Measurements from ENCODE around the gene LRRC58. TPM values are rescaled to one million over a fixed set of nuclear protein-coding genes. Genes with fewer than 3 reads are reported as not detected.

The LRRC58 gene
- total RNA-seq, 2 experiments from 2014 or later: 25.7 to 28.2 TPM

DNA sequence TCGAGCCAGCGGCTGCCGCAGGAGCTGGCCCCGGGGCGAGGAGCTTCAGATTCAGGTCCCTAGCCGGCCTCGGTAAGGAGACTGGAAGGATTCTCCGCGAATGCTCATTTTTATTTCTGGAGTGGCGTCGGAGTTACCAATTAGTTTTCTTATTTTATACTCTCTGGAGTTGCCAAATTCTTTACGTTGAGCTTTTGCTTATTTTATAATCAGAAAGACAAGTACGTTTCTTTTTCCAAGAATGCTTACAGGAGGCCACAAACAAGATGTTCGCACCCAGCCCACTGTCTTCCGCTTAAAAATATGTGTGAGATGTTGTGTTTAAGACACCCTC is 63.7 kb downstream of the LRRC58 start:
- H3K27ac Mint-ChIP-seq: no peak overlapping the region
- H3K4me3 Mint-ChIP-seq: no peak overlapping the region
- no peak for DNase-seq
- peaks cover 55% of the 10 kb centered on the region for H3K27me3 Mint-ChIP-seq
- H3K9me3 Mint-ChIP-seq: peaks cover 3% of the 10 kb centered on the region
- ChIA-PET POLR2A (no interaction called here), CTCF (no interaction called here)
- H3K4me1 Mint-ChIP-seq: no peaks in the 10 kb centered on the region
- no peaks in the 10 kb centered on the region for H3K36me3 Mint-ChIP-seq (ENCODE audit: low read depth)

DNA sequence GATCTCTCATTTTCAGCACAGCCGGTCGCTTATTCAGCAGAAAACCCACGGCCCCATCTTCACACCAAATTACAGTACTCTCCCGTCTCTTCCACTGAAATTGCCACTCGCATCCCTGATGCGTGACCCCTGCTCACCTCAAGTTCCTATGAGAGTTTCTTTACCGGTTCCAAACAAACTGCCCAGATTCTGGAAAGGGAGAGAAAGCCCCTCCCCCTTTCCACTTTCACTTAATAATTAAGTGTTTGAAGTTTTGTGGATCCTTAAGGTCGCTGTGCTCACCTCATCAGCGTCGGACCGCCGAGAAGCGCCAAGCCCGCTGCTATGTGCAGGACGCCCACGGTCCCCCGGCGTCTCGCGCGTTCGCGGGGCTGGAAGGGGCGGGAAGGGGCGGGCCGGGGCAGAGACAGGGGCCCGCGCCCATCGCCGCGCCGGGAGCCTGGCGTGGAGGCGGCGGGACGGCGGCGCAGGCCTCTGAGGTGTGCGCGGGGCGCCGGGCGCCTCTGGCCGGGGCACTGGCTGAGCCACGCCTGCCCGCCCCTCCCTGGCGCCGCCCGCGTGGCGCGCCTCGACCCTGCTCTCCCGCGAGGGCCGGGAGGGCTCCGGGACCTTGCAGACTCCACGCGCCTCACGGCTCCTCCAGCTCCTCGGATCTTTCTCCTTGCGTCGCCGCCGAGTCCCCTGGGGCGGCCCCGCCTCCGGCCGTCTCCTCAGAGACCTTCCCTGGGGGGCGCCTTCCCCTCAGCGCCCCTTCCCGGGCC is 64.2 kb downstream of the LRRC58 start, which contains the start of gene GPR156:
TSS of gene GPR156 (minus strand) at position 476 of the 761 bp plus-strand sequence. CDS start 41,124 bp downstream, outside the sequence.
- Mint-ChIP-seq H3K27me3 (peaks cover 56% of the 10 kb centered on the region), H3K9me3 (no peaks in the 10 kb centered on the region), H3K4me1 (no peaks in the 10 kb centered on the region), H3K36me3 (ENCODE audit: low read depth) (no peaks in the 10 kb centered on the region), H3K4me3 (no peak within 1 kb of the TSS), H3K27ac (no peak within 1 kb of the TSS)
- no peak for DNase-seq
- POLR2A ChIA-PET: no interaction called here
- CTCF ChIA-PET: no interaction called here

DNA sequence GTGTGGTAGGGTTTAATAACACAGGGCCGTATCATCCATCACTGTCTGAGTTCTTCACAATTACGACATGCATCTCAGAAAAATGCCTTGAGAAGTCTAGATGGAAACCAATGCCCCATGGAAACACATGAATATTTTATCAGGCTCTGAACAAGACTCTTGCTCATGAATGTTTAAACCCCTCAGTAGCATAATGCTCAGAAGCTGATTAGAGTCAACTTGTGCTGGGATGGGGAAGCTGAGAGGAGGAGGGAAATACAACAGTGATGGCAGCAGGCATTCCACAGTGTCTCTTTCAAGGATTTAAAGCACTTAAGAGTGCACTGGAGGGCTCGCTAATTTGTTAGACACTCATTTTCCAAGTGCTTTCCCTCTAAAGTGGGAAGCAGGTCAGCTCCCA is 67.9 kb downstream of the LRRC58 start:
- H3K27ac Mint-ChIP-seq: no peak overlapping the region
- peaks cover 58% of the 10 kb centered on the region for H3K27me3 Mint-ChIP-seq
- no peak overlapping the region for H3K4me3 Mint-ChIP-seq
- H3K36me3 Mint-ChIP-seq (ENCODE audit: low read depth): no peaks in the 10 kb centered on the region
- no peaks in the 10 kb centered on the region for H3K4me1 Mint-ChIP-seq
- ChIA-PET CTCF (no interaction called here), POLR2A (no interaction called here)
- no peak for DNase-seq
- H3K9me3 Mint-ChIP-seq: no peaks in the 10 kb centered on the region

DNA sequence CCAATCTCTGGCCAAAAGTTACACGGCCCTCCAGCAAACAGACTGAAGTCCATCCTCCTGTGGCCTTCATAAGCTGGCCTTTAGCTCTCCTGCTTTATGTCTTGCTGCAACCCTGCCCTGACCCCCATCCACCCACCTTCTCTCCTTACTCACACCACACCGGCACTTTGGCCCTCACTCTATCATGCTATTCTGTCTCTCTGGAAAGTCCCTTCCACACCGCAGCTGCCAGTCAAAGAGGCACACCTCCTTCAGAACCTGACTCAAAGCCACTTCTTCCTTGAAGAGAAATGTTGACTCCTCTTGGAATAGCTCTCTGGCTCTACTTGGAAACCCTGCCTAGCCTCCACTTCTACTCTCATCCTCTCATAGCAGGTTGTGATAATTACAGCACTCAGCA is 68.6 kb downstream of the LRRC58 start:
- Mint-ChIP-seq H3K27me3 (peaks cover 57% of the 10 kb centered on the region), H3K36me3 (ENCODE audit: low read depth) (no peaks in the 10 kb centered on the region), H3K4me1 (no peaks in the 10 kb centered on the region), H3K4me3 (no peak overlapping the region), H3K9me3 (no peaks in the 10 kb centered on the region), H3K27ac (no peak overlapping the region)
- POLR2A ChIA-PET: no interaction called here
- DNase-seq: no peak
- CTCF ChIA-PET: no interaction called here

DNA sequence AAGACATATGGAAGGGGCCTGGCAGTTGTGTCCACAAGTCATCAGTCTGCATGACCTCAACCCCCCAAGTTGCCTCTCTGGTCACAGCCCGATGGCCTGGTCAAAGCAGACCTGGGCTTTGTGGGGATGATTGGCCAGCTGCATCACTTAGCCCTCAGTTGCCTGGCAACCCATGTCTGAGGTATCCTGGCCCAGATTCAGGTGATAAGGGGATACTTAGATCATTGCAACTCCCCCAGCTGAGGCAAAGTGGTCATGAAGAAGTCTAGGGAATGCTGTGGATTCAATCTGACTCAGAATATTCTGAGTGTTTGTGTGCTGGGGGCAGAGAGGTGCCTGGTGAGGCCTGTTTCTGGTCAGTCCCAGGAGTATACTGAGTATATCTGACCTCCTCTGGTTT is 69.1 kb downstream of the LRRC58 start:
- no peak overlapping the region for H3K27ac Mint-ChIP-seq
- H3K9me3 Mint-ChIP-seq: no peaks in the 10 kb centered on the region
- H3K4me3 Mint-ChIP-seq: no peak overlapping the region
- no peaks in the 10 kb centered on the region for H3K36me3 Mint-ChIP-seq (ENCODE audit: low read depth)
- POLR2A ChIA-PET: no interaction called here
- no peak for DNase-seq
- CTCF ChIA-PET: no interaction called here
- H3K27me3 Mint-ChIP-seq: peaks cover 55% of the 10 kb centered on the region
- H3K4me1 Mint-ChIP-seq: no peaks in the 10 kb centered on the region

DNA sequence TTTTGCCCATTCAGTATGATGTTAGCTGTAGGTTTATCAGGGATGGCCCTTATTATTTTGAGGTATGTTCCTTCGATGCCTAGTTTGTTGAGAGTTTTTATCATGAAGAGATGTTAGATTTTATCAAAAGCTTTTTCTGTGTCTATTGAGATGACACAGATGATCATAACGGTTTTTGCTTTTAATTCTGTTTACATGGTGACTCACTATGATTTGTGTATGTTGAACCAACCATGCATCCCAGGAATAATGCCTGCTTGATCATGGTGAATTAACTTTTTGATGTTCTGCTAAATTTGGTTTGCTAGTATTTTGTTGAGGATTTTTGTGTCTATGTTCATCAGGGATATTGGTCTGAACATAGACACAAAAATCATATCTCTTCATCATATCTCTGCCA is 72.4 kb downstream of the LRRC58 start:
- Mint-ChIP-seq H3K27me3 (peaks cover 36% of the 10 kb centered on the region), H3K9me3 (no peaks in the 10 kb centered on the region), H3K4me1 (no peaks in the 10 kb centered on the region), H3K27ac (no peak overlapping the region), H3K4me3 (no peak overlapping the region), H3K36me3 (ENCODE audit: low read depth) (no peaks in the 10 kb centered on the region)
- ChIA-PET POLR2A (no interaction called here), CTCF (no interaction called here)
- no peak for DNase-seq

DNA sequence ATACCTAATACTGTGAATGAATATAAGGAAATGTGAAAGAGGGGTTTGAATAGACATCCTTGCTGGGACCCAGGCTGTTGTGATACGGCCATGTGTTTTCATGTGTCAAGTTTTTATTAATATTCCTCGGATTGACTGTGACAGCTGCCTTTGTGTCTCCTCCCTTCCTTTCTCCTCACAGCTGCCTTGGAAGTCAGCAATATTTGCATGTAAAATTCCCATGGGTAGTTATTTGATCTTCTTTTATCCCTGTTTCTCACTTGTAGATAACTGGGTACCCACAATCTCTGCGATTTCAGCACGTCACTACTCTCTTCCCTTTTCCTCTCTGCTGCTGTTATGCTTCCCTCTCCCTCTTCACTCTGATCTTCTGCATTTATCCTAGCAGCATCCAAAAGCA is 73.5 kb downstream of the LRRC58 start:
- Mint-ChIP-seq H3K4me3 (no peak overlapping the region), H3K36me3 (ENCODE audit: low read depth) (no peaks in the 10 kb centered on the region), H3K4me1 (no peaks in the 10 kb centered on the region), H3K27ac (no peak overlapping the region), H3K27me3 (peaks cover 30% of the 10 kb centered on the region), H3K9me3 (no peaks in the 10 kb centered on the region)
- POLR2A ChIA-PET: no interaction called here
- no peak for DNase-seq
- CTCF ChIA-PET: no interaction called here

DNA sequence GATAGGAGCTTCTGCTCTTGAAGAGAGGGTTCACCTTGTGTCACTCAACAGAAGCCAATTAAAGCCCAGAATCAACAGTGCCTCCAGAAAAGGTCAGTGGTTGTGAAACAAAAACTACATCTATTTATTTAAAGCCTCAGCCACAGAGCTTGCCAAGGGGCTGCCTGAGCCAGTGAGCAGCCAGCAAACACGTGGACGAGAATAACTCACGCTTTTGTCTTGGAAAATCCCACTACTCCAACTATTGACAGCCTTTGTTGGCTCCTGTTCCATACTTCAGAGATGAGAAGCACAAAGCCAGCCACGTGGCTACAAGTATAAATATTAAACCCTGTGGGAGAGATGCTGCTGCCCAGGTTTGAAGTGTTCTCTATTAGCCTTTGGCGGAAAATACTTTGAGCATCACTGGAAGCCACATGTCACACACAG is 74.4 kb downstream of the LRRC58 start:
- ChIA-PET CTCF (no interaction called here), POLR2A (no interaction called here)
- peaks cover 30% of the 10 kb centered on the region for H3K27me3 Mint-ChIP-seq
- no peak overlapping the region for H3K27ac Mint-ChIP-seq
- H3K4me1 Mint-ChIP-seq: no peaks in the 10 kb centered on the region
- H3K9me3 Mint-ChIP-seq: no peaks in the 10 kb centered on the region
- no peaks in the 10 kb centered on the region for H3K36me3 Mint-ChIP-seq (ENCODE audit: low read depth)
- no peak for DNase-seq
- no peak overlapping the region for H3K4me3 Mint-ChIP-seq

Other genes starting within 250 kb of the LRRC58 start
- under 1 TPM in 1 of 2 experiments, not detected in 1; 0.10 TPM for gene GPR156, start 64.1 kb downstream of the LRRC58 start, total RNA-seq
- under 1 TPM; 0.35 to 0.37 TPM for gene FSTL1, start 101.6 kb upstream of the LRRC58 start, total RNA-seq
- 100 to 1,000 TPM; 117 to 148 TPM for gene NDUFB4, start 247.0 kb upstream of the LRRC58 start, total RNA-seq

Measured in activated CD4-positive, alpha-beta T cell treated with anti-CD3 and anti-CD28 coated beads, Interleukin-2, amount 10 ng/mL, durations not matched to agents 7 days and 5 days (primary cell).